Measurements from ENCODE around the gene RBM20. TPM values are rescaled to one million over a fixed set of nuclear protein-coding genes. Genes with fewer than 3 reads are reported as not detected.

The RBM20 gene
- polyA plus RNA-seq, 1 donor (not counting 4 experiments of a cell fraction or from before 2014, with no cell fraction given), result 0.01 TPM

GRCh38 chr10:110648692-110649346 lies 4.7 kb downstream of the RBM20 start:
- no peak overlapping the region for H3K4me2 ChIP-seq (ENCODE audit: control insufficient read depth, extremely low read depth, insufficient read depth, low read depth, low read length)

GRCh38 chr10:110649347-110650264 lies 5.5 kb downstream of the RBM20 start:
- H3K27me3 ChIP-seq (ENCODE audit: control insufficient read depth, extremely low read depth, insufficient read depth, low read length), result peaks cover 16% of the 10 kb centered on the region
- H3K9me1 ChIP-seq (ENCODE audit: control insufficient read depth, extremely low read depth, insufficient read depth, low read length), result no peaks in the 10 kb centered on the region
- no peaks in the 10 kb centered on the region for H4K20me1 ChIP-seq (ENCODE audit: control insufficient read depth, extremely low read depth, insufficient read depth, low read length)
- H3K4me3 ChIP-seq (ENCODE audit: control insufficient read depth in 2 of 3, extremely low read depth in 1 of 3, insufficient read depth in 2 of 3, low read depth in 1 of 3, low read length in 3 of 3), result no peak overlapping the region
- H3K4me2 ChIP-seq (ENCODE audit: control insufficient read depth, extremely low read depth, insufficient read depth, low read depth, low read length), result no peak overlapping the region
- H3K9ac ChIP-seq (ENCODE audit: control insufficient read depth, extremely low read depth, insufficient read depth, low read length), result no peak overlapping the region
- H2AFZ ChIP-seq (ENCODE audit: control insufficient read depth, low read length), result no peak overlapping the region
- FAIRE-seq (no peak), DNase-seq (ENCODE audit: low read depth, low spot score) (no peak)
- no peaks in the 10 kb centered on the region for H3K9me3 ChIP-seq (ENCODE audit: control insufficient read depth, low read depth, low read length)
- H3K4me1 ChIP-seq (ENCODE audit: control insufficient read depth, extremely low read depth, insufficient read depth, low read length), result no peaks in the 10 kb centered on the region
- dilution Hi-C loops (cut with MboI; ENCODE audit: extremely low pct_ligation_motif_present, low sequenced_read_pairs), result no loop called here
- TF ChIP-seq CTCF (optimal IDR thresholded peaks at IDR 0.05 in 1 of 3, IDR thresholded peaks at IDR 0.05 in 1 of 3, conservative IDR thresholded peaks at IDR 0.05 in 1 of 3; ENCODE audit: extremely low read depth in 1 of 3, insufficient read depth in 2 of 3, low read length in 3 of 3) (no peak), EZH2 (IDR thresholded peaks at IDR 0.05; ENCODE audit: low read length) (no peak)
- no peaks in the 10 kb centered on the region for H3K79me2 ChIP-seq (ENCODE audit: control insufficient read depth, insufficient read depth, low read length)
- no peaks in the 10 kb centered on the region for H3K36me3 ChIP-seq (ENCODE audit: control insufficient read depth in 2 of 2, extremely low read depth in 1 of 2, insufficient read depth in 2 of 2, low read length in 2 of 2)
- no peak overlapping the region for H3K27ac ChIP-seq (ENCODE audit: control insufficient read depth, insufficient read depth, low read length)

More at GRCh38 chr10:110648692-110649346, 4.7 kb downstream of the RBM20 start:
- Histone ChIP-seq H3K9ac (ENCODE audit: control insufficient read depth, extremely low read depth, insufficient read depth, low read length) (no peak overlapping the region), H3K36me3 (ENCODE audit: control insufficient read depth in 2 of 2, extremely low read depth in 1 of 2, insufficient read depth in 2 of 2, low read length in 2 of 2) (no peaks in the 10 kb centered on the region), H3K27ac (ENCODE audit: control insufficient read depth, insufficient read depth, low read length) (no peak overlapping the region), H3K9me3 (ENCODE audit: control insufficient read depth, low read depth, low read length) (no peaks in the 10 kb centered on the region), H3K9me1 (ENCODE audit: control insufficient read depth, extremely low read depth, insufficient read depth, low read length) (no peaks in the 10 kb centered on the region), H3K27me3 (ENCODE audit: control insufficient read depth, extremely low read depth, insufficient read depth, low read length) (peaks cover 22% of the 10 kb centered on the region), H4K20me1 (ENCODE audit: control insufficient read depth, extremely low read depth, insufficient read depth, low read length) (no peaks in the 10 kb centered on the region), H3K4me3 (ENCODE audit: control insufficient read depth in 2 of 3, extremely low read depth in 1 of 3, insufficient read depth in 2 of 3, low read depth in 1 of 3, low read length in 3 of 3) (no peak overlapping the region), H2AFZ (ENCODE audit: control insufficient read depth, low read length) (no peak overlapping the region), H3K4me1 (ENCODE audit: control insufficient read depth, extremely low read depth, insufficient read depth, low read length) (no peaks in the 10 kb centered on the region), H3K79me2 (ENCODE audit: control insufficient read depth, insufficient read depth, low read length) (no peaks in the 10 kb centered on the region)
- dilution Hi-C loops (cut with MboI; ENCODE audit: extremely low pct_ligation_motif_present, low sequenced_read_pairs), result no loop called here
- DNase-seq (ENCODE audit: low read depth, low spot score) (no peak), FAIRE-seq (no peak)
- TF ChIP-seq CTCF (optimal IDR thresholded peaks at IDR 0.05 in 1 of 3, IDR thresholded peaks at IDR 0.05 in 1 of 3, conservative IDR thresholded peaks at IDR 0.05 in 1 of 3; ENCODE audit: extremely low read depth in 1 of 3, insufficient read depth in 2 of 3, low read length in 3 of 3) (no peak), EZH2 (IDR thresholded peaks at IDR 0.05; ENCODE audit: low read length) (no peak)

Measured in keratinocyte (primary cell).